ENCODE results near the gene RNF130.

RNF130 gene

GRCh38 chr5:180084638-180085561 is 13.3 kb upstream of the RNF130 start:
- no peak for DNase-seq (ENCODE audit: low read depth in 2 of 2)

- no peak for DNase-seq (ENCODE audit: low read depth in 2 of 2)
These were observed 12.0 kb upstream of the RNF130 start for GRCh38 chr5:180083529-180084060.

- DNase-seq (ENCODE audit: low read depth in 2 of 2), result no peak
These were observed 11.3 kb upstream of the RNF130 start for GRCh38 chr5:180082633-180083420.

- DNase-seq (ENCODE audit: low read depth in 2 of 2), result no peak
These were observed 9.9 kb upstream of the RNF130 start for GRCh38 chr5:180081481-180081880.

GRCh38 chr5:180080486-180081280 is 9.1 kb upstream of the RNF130 start:
- DNase-seq (ENCODE audit: low read depth in 2 of 2), result peak in 1 of 2 donors; percentile 42

- DNase-seq (ENCODE audit: low read depth in 2 of 2), result no peak
These were observed 8.3 kb upstream of the RNF130 start for GRCh38 chr5:180079702-180080466.

GRCh38 chr5:180078348-180078747 is 6.8 kb upstream of the RNF130 start:
- DNase-seq (ENCODE audit: low read depth in 2 of 2), result no peak

- DNase-seq (ENCODE audit: low read depth in 2 of 2), result no peak
These were observed 6.2 kb upstream of the RNF130 start for GRCh38 chr5:180077594-180078284.

- DNase-seq (ENCODE audit: low read depth in 2 of 2), result no peak
These were observed 4.1 kb upstream of the RNF130 start for GRCh38 chr5:180075703-180076102.

GRCh38 chr5:180074462-180074861 is 2.9 kb upstream of the RNF130 start:
- DNase-seq (ENCODE audit: low read depth in 2 of 2), result no peak

GRCh38 chr5:180072556-180072955 is 997 bp upstream of the RNF130 start:
- no peak for DNase-seq (ENCODE audit: low read depth in 2 of 2)

- DNase-seq (ENCODE audit: low read depth in 2 of 2), result no peak
These were observed 643 bp upstream of the RNF130 start for GRCh38 chr5:180072256-180072548.

GRCh38 chr5:180070756-180071530 is 616 bp downstream of the RNF130 start:
- DNase-seq (ENCODE audit: low read depth in 2 of 2), result no peak

GRCh38 chr5:180069589-180070247 is 1.8 kb downstream of the RNF130 start:
- DNase-seq (ENCODE audit: low read depth in 2 of 2), result no peak

GRCh38 chr5:180068519-180069090 is 3.0 kb downstream of the RNF130 start:
- DNase-seq (ENCODE audit: low read depth in 2 of 2), result no peak

- no peak for DNase-seq (ENCODE audit: low read depth in 2 of 2)
These were observed 3.6 kb downstream of the RNF130 start for GRCh38 chr5:180067986-180068385.

- DNase-seq (ENCODE audit: low read depth in 2 of 2), result no peak
These were observed 11.4 kb downstream of the RNF130 start for GRCh38 chr5:180060192-180060591.

GRCh38 chr5:180059326-180059725 is 12.2 kb downstream of the RNF130 start:
- DNase-seq (ENCODE audit: low read depth in 2 of 2), result no peak

- DNase-seq (ENCODE audit: low read depth in 2 of 2), result no peak
These were observed 15.4 kb downstream of the RNF130 start for GRCh38 chr5:180056153-180056552.

All from stimulated activated CD4-positive, alpha-beta T cell treated with anti-CD3 and anti-CD28 coated beads, Interleukin-4, amount 100 ng/mL, for 48 hours (primary cell).